HepG2 (cell line): Measurements from ENCODE around the gene ZWILCH. TPM values are rescaled to one million over a fixed set of nuclear protein-coding genes. Genes with fewer than 3 reads are reported as not detected.

Experiments used
- ASH2L ChIP-seq: fragments of 300-600, 200-600 bp; sonication (generic); IDR thresholded peaks from 2 replicates; pipeline ENCODE4 v1.7.0; 2017; ENCODE audit warnings: low read depth, mild to moderate bottlenecking, moderate library complexity, mixed read lengths, low read length; ENCODE audit not compliant: insufficient read length
- ATF4 ChIP-seq, 2 experiments: fragments of 450-650 bp in 1 of 2; sonication (generic) in 1 of 2; formaldehyde crosslinking; IDR thresholded peaks; 2 replicates each; pipeline versions ENCODE4 v1.5.0 to v1.8.0; 2020 to 2022; ENCODE audit warnings: mild to moderate bottlenecking in 1 of 2, missing genetic modification reagents in 1 of 2
- CBFB ChIP-seq: sonication (generic); formaldehyde crosslinking; IDR thresholded peaks from 2 replicates; pipeline ENCODE4 v1.4.0; 2020; ENCODE audit warnings: missing genetic modification reagents
- KAT8 ChIP-seq: IDR thresholded peaks from 2 replicates; pipeline ENCODE4 v1.6.1; 2016; ENCODE audit warnings: missing genetic modification reagents, missing compliant biosample characterization
- NFYC ChIP-seq: IDR thresholded peaks from 2 replicates; pipeline ENCODE4 v1.6.1; 2016; ENCODE audit warnings: missing genetic modification reagents, missing compliant biosample characterization
- NR1H2 ChIP-seq: sonication (generic); formaldehyde crosslinking; IDR thresholded peaks from 2 replicates; pipeline ENCODE4 v1.8.1; 2022; ENCODE audit warnings: low read depth, missing genetic modification reagents, borderline replicate concordance
- RELA ChIP-seq: sonication (generic); formaldehyde crosslinking; IDR thresholded peaks from 2 replicates; pipeline ENCODE4 v1.4.0; 2020; ENCODE audit warnings: missing genetic modification reagents
- SP4 ChIP-seq: sonication (generic); formaldehyde crosslinking; IDR thresholded peaks from 2 replicates; pipeline ENCODE4 v1.8.1; 2023; ENCODE audit warnings: mild to moderate bottlenecking, missing genetic modification reagents
- YY1 ChIP-seq: IDR thresholded peaks from 2 replicates; pipeline ENCODE4 v1.6.1; 2011; ENCODE audit warnings: low read length, low read depth, moderate library complexity, mild to moderate bottlenecking; ENCODE audit not compliant: insufficient read depth, insufficient replicate concordance
- ZBTB20 ChIP-seq: sonication (generic); formaldehyde crosslinking; IDR thresholded peaks from 2 replicates; pipeline ENCODE4 v1.8.1; 2023; ENCODE audit warnings: missing genetic modification reagents, low read depth, mild to moderate bottlenecking, borderline replicate concordance
- ZBTB44 ChIP-seq: sonication (generic); formaldehyde crosslinking; IDR thresholded peaks from 2 replicates; pipeline ENCODE4 v1.4.0; 2020; ENCODE audit warnings: missing genetic modification reagents
- ZNF280B ChIP-seq: sonication (generic); formaldehyde crosslinking; IDR thresholded peaks from 2 replicates; pipeline ENCODE4 v1.5.0; 2020; ENCODE audit warnings: missing genetic modification reagents, mild to moderate bottlenecking, borderline replicate concordance
- ZNF296 ChIP-seq: sonication (generic); formaldehyde crosslinking; conservative IDR thresholded peaks from 2 replicates; pipeline ENCODE4 v1.5.0; 2020; ENCODE audit warnings: mild to moderate bottlenecking, missing genetic modification reagents
- ZNF431 ChIP-seq: sonication (generic); formaldehyde crosslinking; IDR thresholded peaks from 2 replicates; pipeline ENCODE4 v1.9.0; 2022; ENCODE audit warnings: missing genetic modification reagents, low read depth, mild to moderate bottlenecking, borderline replicate concordance
- ZNF563 ChIP-seq: sonication (generic); formaldehyde crosslinking; IDR thresholded peaks from 2 replicates; pipeline ENCODE4 v1.8.0; 2022; ENCODE audit warnings: mild to moderate bottlenecking, moderate library complexity, missing genetic modification reagents
- ZNF710 ChIP-seq: sonication (generic); formaldehyde crosslinking; IDR thresholded peaks from 2 replicates; pipeline ENCODE4 v1.5.0; 2020; ENCODE audit warnings: mild to moderate bottlenecking, missing genetic modification reagents, borderline replicate concordance
- ZNF766 ChIP-seq: sonication (generic); formaldehyde crosslinking; IDR thresholded peaks from 2 replicates; pipeline ENCODE4 v1.5.0; 2020; ENCODE audit warnings: missing genetic modification reagents, borderline replicate concordance
- ZNF777 ChIP-seq: sonication (generic); formaldehyde crosslinking; IDR thresholded peaks from 2 replicates; pipeline ENCODE4 v1.4.0; 2020; ENCODE audit warnings: missing genetic modification reagents
- ZNF83 ChIP-seq: sonication (generic); formaldehyde crosslinking; IDR thresholded peaks from 2 replicates; pipeline ENCODE4 v1.4.0; 2020; ENCODE audit warnings: missing genetic modification reagents, mild to moderate bottlenecking, borderline replicate concordance
- polyA plus RNA-seq, 8 experiments: library from polyadenylated mRNA; depleted of rRNA in 3 of 8; stranded (reverse) in 7 of 8; unstranded in 1 of 8; fragments of >200 nt; fragmentation: Illumina TruSeq in 4 of 8; extraction: Trizol in 4 of 8; gene quantifications; 2 replicates each; pipeline versions ENCODE4 v1.2.1 to v1.2.3, GENCODE V29; 2011 to 2016; ENCODE audit warnings: low read depth in 4 of 8, missing spikeins in 1 of 8, mixed read lengths in 1 of 8; ENCODE audit not compliant: insufficient read depth in 1 of 8
- total RNA-seq, 5 experiments: library from RNA; depleted of rRNA; stranded (reverse); fragments of >200 nt; fragmentation: Illumina TruSeq; extraction: Trizol; gene quantifications; 2 replicates each; pipeline ENCODE4 v1.2.3, GENCODE V29; 2016; ENCODE audit warnings: low read depth in 1 of 5

The ZWILCH gene
- total and polyA plus RNA-seq, 2 of the 13 experiments (the other 11 are each of a cell fraction or from before 2014, with no cell fraction given): 9.5 to 27.8 TPM

GRCh38 chr15:66504563-66505429 lies at the start of gene ZWILCH, which contains the start of gene RPL4 (continued):
- TF ChIP-seq ZNF280B (CRISPR knock-in tag) (no peak; the same call in 1 of the 2 replicates), ASH2L (peak; percentile 86), ZNF710 (CRISPR knock-in tag) (no peak), NFYC (CRISPR knock-in tag) (no peak; the same call in 1 of the 2 replicates), NR1H2 (CRISPR knock-in tag) (no peak), YY1 (peak; percentile 92), ZNF296 (CRISPR knock-in tag) (peak; percentile 62; the same call in 1 of the 2 replicates), SP4 (CRISPR knock-in tag) (peak; percentile 48; the same call in 1 of the 2 replicates), RELA (CRISPR knock-in tag) (no peak), ZNF563 (CRISPR knock-in tag) (peak; percentile 56; the same call in 1 of the 2 replicates), KAT8 (CRISPR knock-in tag) (peak; percentile 87), ZNF766 (peak; percentile 33; the same call in 1 of the 2 replicates), ZNF777 (CRISPR knock-in tag) (no peak), ZBTB44 (CRISPR knock-in tag) (no peak), ZNF431 (CRISPR knock-in tag) (peak; percentile 84; the same call in 1 of the 2 replicates), CBFB (0 out of 2 replicates have a peak, but pooled peaks have one; percentile 21), ATF4 (CRISPR knock-in tag; IDR thresholded peaks at IDR 0.05) (peak in 1 of 2 experiments; percentile 47; a peak in 2 of 4 replicates), ZBTB20 (peak; percentile 37; the same call in 1 of the 2 replicates), ZNF83 (CRISPR knock-in tag) (0 out of 2 replicates have a peak, but pooled peaks have one; percentile 57)
